NAMALWA (cell line): ENCODE data around the gene GPR78.
A peak's percentile ranks its signal among the peaks of the same experiment; 100 is the strongest.

Experiments
- DNase-seq: peaks from one replicate; pipeline ENCODE4 v3.0.0-alpha.2; 2015; ENCODE audit warnings: low spot score

Gene GPR78

GRCh38 chr4:8586671-8587468 lies 6.7 kb downstream of the GPR78 start:
- peak; percentile 16 for DNase-seq

GRCh38 chr4:8587469-8588195 lies 7.4 kb downstream of the GPR78 start:
- DNase-seq, result no peak

- DNase-seq, result no peak
Observed at GRCh38 chr4:8588196-8588470, 7.9 kb downstream of the GPR78 start.

GRCh38 chr4:8589336-8589735 lies 9.1 kb downstream of the GPR78 start:
- DNase-seq, result no peak

- DNase-seq, result no peak
Observed at GRCh38 chr4:8589823-8590545, 9.8 kb downstream of the GPR78 start.

GRCh38 chr4:8590546-8590880 lies 10.3 kb downstream of the GPR78 start:
- DNase-seq, result no peak

- DNase-seq, result no peak
Observed at GRCh38 chr4:8591114-8591513, 10.9 kb downstream of the GPR78 start.

GRCh38 chr4:8591626-8592365 lies 11.6 kb downstream of the GPR78 start:
- DNase-seq, result no peak

GRCh38 chr4:8592366-8593263 lies 12.4 kb downstream of the GPR78 start, which contains the start of gene CPZ:
Gene CPZ, plus strand, starts transcription at chr4:8592765. Its CDS starts 69 bp downstream, at chr4:8592834.
- DNase-seq, result no peak

GRCh38 chr4:8593264-8594096 lies 13.3 kb downstream of the GPR78 start:
- no peak for DNase-seq

- peak; percentile 65 for DNase-seq
Observed at GRCh38 chr4:8594097-8595038, 14.2 kb downstream of the GPR78 start.

GRCh38 chr4:8595237-8596087 lies 15.3 kb downstream of the GPR78 start:
- no peak for DNase-seq

- DNase-seq, result no peak
Observed at GRCh38 chr4:8596891-8597290, 16.7 kb downstream of the GPR78 start.

GRCh38 chr4:8597319-8597718 lies 17.1 kb downstream of the GPR78 start:
- DNase-seq, result no peak

- DNase-seq, result no peak
Observed at GRCh38 chr4:8597791-8598190, 17.6 kb downstream of the GPR78 start.

GRCh38 chr4:8598391-8599090 lies 18.3 kb downstream of the GPR78 start:
- DNase-seq, result no peak

- no peak for DNase-seq
Observed at GRCh38 chr4:8599091-8599460, 18.9 kb downstream of the GPR78 start.

GRCh38 chr4:8599657-8600056 lies 19.5 kb downstream of the GPR78 start:
- no peak for DNase-seq
